Stimulated activated naive CD4-positive, alpha-beta T cell (primary cell): Measurements from ENCODE around the gene RTN4.
"Not testable (repeated sequence)": the region's sequence is repeated elsewhere in the genome, so short reads cannot be mapped to it uniquely, and the experiment has no call there.

Experiments used
- DNase-seq, 6 experiments: peaks; one replicate each; lab custom pipeline; 2025; lab: John Stamatoyannopoulos, UW

The RTN4 gene

GRCh38 chr2:55063713-55064323, 13.6 kb upstream of the RTN4 start:
- no peak for DNase-seq

GRCh38 chr2:55063226-55063625, 13.0 kb upstream of the RTN4 start:
- no peak for DNase-seq

- no peak for DNase-seq
These were observed 12.5 kb upstream of the RTN4 start for GRCh38 chr2:55062754-55063153.

- no peak for DNase-seq
These were observed 11.5 kb upstream of the RTN4 start for GRCh38 chr2:55061523-55062344.

GRCh38 chr2:55059793-55060192, 9.5 kb upstream of the RTN4 start:
- no peak for DNase-seq

- no peak for DNase-seq
These were observed 7.2 kb upstream of the RTN4 start for GRCh38 chr2:55057474-55057873.

- DNase-seq: no peak
These were observed 5.8 kb upstream of the RTN4 start for GRCh38 chr2:55056024-55056521.

GRCh38 chr2:55054106-55054875, 4.0 kb upstream of the RTN4 start:
- DNase-seq: peak in 3 of 6 experiments; percentile 25 to 54 (median 47)

GRCh38 chr2:55053225-55053624, 3.0 kb upstream of the RTN4 start:
- DNase-seq: not testable (repeated sequence)

GRCh38 chr2:55052129-55053061, 2.1 kb upstream of the RTN4 start:
- peak in 1 of 6 experiments; percentile 1 for DNase-seq

GRCh38 chr2:55051026-55051866, 995 bp upstream of the RTN4 start:
- peak in 1 of 6 experiments; percentile 12 for DNase-seq

GRCh38 chr2:55049821-55050099, 491 bp downstream of the RTN4 start:
- no peak for DNase-seq

GRCh38 chr2:55049043-55049820, 1.0 kb downstream of the RTN4 start:
- DNase-seq: peak; percentile 34 to 60 (median 44)

GRCh38 chr2:55048508-55049042, 1.7 kb downstream of the RTN4 start:
- DNase-seq: peak in 1 of 6 experiments; percentile 32

GRCh38 chr2:55047677-55048299, 2.5 kb downstream of the RTN4 start:
- DNase-seq: peak in 2 of 6 experiments; percentile 13 to 18

GRCh38 chr2:55045780-55046179, 4.5 kb downstream of the RTN4 start:
- DNase-seq: no peak

GRCh38 chr2:55043841-55044240, 6.4 kb downstream of the RTN4 start:
- DNase-seq: no peak

- DNase-seq: no peak
These were observed 11.8 kb downstream of the RTN4 start for GRCh38 chr2:55038428-55038827.

GRCh38 chr2:55035716-55036115, 14.5 kb downstream of the RTN4 start:
- DNase-seq: no peak
